Activated CD8-positive, alpha-beta memory T cell treated with anti-CD3 and anti-CD28 coated beads for 4 hours (primary cell): Measurements from ENCODE around the gene CCR3.

Source experiments
- DNase-seq, 2 donors: peaks; one replicate each; pipeline ENCODE4 v3.0.0-alpha.2; 2020; ENCODE audit warnings: low read depth in 2 of 2

CCR3 gene

GRCh38 chr3:46297658-46298423 lies 55.6 kb downstream of the CCR3 start:
- no peak for DNase-seq

GRCh38 chr3:46298871-46299607 lies 56.8 kb downstream of the CCR3 start:
- no peak for DNase-seq

GRCh38 chr3:46299608-46300460 lies 57.6 kb downstream of the CCR3 start:
- DNase-seq, result no peak

GRCh38 chr3:46300461-46300789 lies 58.2 kb downstream of the CCR3 start:
- DNase-seq, result no peak

- DNase-seq, result no peak
Observed at GRCh38 chr3:46301122-46301835, 59.0 kb downstream of the CCR3 start.

GRCh38 chr3:46303240-46303639 lies 61.0 kb downstream of the CCR3 start:
- no peak for DNase-seq

- no peak for DNase-seq
Observed at GRCh38 chr3:46304739-46305138, 62.5 kb downstream of the CCR3 start.

GRCh38 chr3:46312991-46313390 lies 70.7 kb downstream of the CCR3 start:
- no peak for DNase-seq

- no peak for DNase-seq
Observed at GRCh38 chr3:46314517-46314916, 72.3 kb downstream of the CCR3 start.

GRCh38 chr3:46316206-46316605 lies 73.9 kb downstream of the CCR3 start:
- no peak for DNase-seq
